Vagina (tissue), 2 donors: ENCODE results near the gene FASTKD1. TPM values are rescaled to one million over a fixed set of nuclear protein-coding genes. Genes with fewer than 3 reads are reported as not detected.
A peak's percentile ranks its signal among the peaks of the same experiment; 100 is the strongest.
"Not testable (repeated sequence)": the region's sequence is repeated elsewhere in the genome, so short reads cannot be mapped to it uniquely, and the experiment has no call there.

Experiments
- DNase-seq, 2 donors: peaks; one replicate each; pipeline ENCODE4 v3.0.0-alpha.2; 2017; ENCODE audit errors: extremely low spot score in 2 of 2
- H3K27ac ChIP-seq: fragments of 200-600 bp; sonication (generic); one replicate; pipeline ENCODE4 v1.5.1; 2019
- H3K27me3 ChIP-seq: fragments of 200-600 bp; sonication (generic); one replicate; pipeline ENCODE4 v1.5.1; 2019
- H3K36me3 ChIP-seq, 2 donors: fragments of 200-600 bp; sonication (generic); one replicate each; pipeline ENCODE4 v1.5.1; 2017 to 2019
- H3K4me1 ChIP-seq: fragments of 200-600 bp; sonication (generic); one replicate; pipeline ENCODE4 v1.5.1; 2019
- H3K4me3 ChIP-seq, 2 donors: fragments of 200-600 bp; sonication (generic); 1 replicate in 1 of 2; 2 replicates in 1 of 2; pipeline ENCODE4 v1.5.1; 2016 to 2019
- H3K9me3 ChIP-seq: fragments of 200-600 bp; sonication (generic); one replicate; pipeline ENCODE4 v1.5.1; 2019
- CTCF ChIP-seq, 3 experiments: fragments of 450-650 bp in 2 of 3; fragments of 200-600 bp in 1 of 3; sonication (generic) in 1 of 3; IDR thresholded peaks; one replicate each; pipeline ENCODE4 v1.5.1; 2017 to 2019; ENCODE audit warnings: antibody characterized with exemption in 3 of 3, mild to moderate bottlenecking in 2 of 3, moderate library complexity in 2 of 3
- POLR2A ChIP-seq, 2 donors: fragments of 450-650 bp; IDR thresholded peaks; one replicate each; pipeline ENCODE4 v1.6.1; 2017; ENCODE audit warnings: antibody characterized with exemption in 2 of 2, mild to moderate bottlenecking in 2 of 2, moderate library complexity in 2 of 2
- POLR2AphosphoS5 ChIP-seq, 2 donors: sonication (generic); formaldehyde crosslinking; IDR thresholded peaks; one replicate each; pipeline ENCODE4 v1.9.0; 2017; ENCODE audit warnings: antibody characterized with exemption in 2 of 2, mild to moderate bottlenecking in 2 of 2, low read depth in 1 of 2; ENCODE audit not compliant: insufficient read depth in 1 of 2
- intact Hi-C: fragments of 100-400 bp; cut with DNase I; formaldehyde crosslinking; loops from one replicate; pipeline ENCODE4 v1.15.1; 2023
- total RNA-seq: library from RNA; depleted of rRNA; stranded (reverse); fragments of >200 nt; gene quantifications from one replicate; pipeline ENCODE4 v1.2.3, GENCODE V29; 2016

FASTKD1 gene
- total RNA-seq, 1 donor from 2014 or later, result 17.7 TPM

GRCh38 chr2:169540146-169540545 lies 33.5 kb downstream of the FASTKD1 start:
- DNase-seq, result no peak
- Histone ChIP-seq H3K27me3 (no peaks in the 10 kb centered on the region), H3K4me1 (no peaks in the 10 kb centered on the region), H3K9me3 (no peaks in the 10 kb centered on the region), H3K4me3 (no peak overlapping the region), H3K36me3 (peaks cover 0 to 5% of the 10 kb centered on the region in 2 donors), H3K27ac (no peak overlapping the region)
- intact Hi-C loops, result no loop called here
- TF ChIP-seq CTCF (IDR thresholded peaks at IDR 0.05), result no peak
- no peak for TF ChIP-seq POLR2AphosphoS5 (IDR thresholded peaks at IDR 0.05; ENCODE audit: insufficient read depth in 1 of 2, low read depth in 1 of 2)
- TF ChIP-seq POLR2A (IDR thresholded peaks at IDR 0.05), result no peak

DNA sequence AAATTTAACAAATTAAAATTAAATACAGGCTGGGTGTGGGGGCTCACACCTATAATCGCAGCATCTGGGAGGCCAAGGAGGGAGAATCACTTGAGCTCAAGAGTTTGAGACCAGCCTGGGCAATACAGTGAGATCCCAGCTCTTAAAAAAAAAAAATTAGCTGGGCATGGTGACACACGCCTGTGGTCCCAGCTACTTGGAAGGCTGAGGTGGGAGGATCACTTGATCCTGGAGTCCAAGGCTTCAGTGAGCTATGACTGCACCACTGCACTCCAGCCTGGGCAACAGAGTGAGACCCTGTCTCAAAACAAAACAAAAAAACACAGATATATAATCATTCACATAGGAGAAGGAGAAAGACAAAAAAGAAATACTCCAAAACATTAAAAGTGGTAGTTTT lies 34.2 kb downstream of the FASTKD1 start:
- H3K4me1 ChIP-seq, H3K9me3 ChIP-seq, intact Hi-C loops: not testable (repeated sequence)

GRCh38 chr2:169528271-169528701 lies 45.4 kb downstream of the FASTKD1 start:
- Histone ChIP-seq H3K36me3 (peaks cover 0 to 4% of the 10 kb centered on the region in 2 donors), H3K4me1 (no peaks in the 10 kb centered on the region), H3K9me3 (no peaks in the 10 kb centered on the region), H3K4me3 (no peak overlapping the region), H3K27ac (no peak overlapping the region), H3K27me3 (no peaks in the 10 kb centered on the region)
- TF ChIP-seq CTCF (IDR thresholded peaks at IDR 0.05) (peak; percentile 49 to 59 (median 55)), POLR2A (IDR thresholded peaks at IDR 0.05) (no peak)
- intact Hi-C loops, result no loop called here
- DNase-seq, result no peak

More for the DNA sequence above, 34.2 kb downstream of the FASTKD1 start:
- not testable (repeated sequence) for H3K27me3 ChIP-seq, DNase-seq, H3K27ac ChIP-seq, H3K4me3 ChIP-seq, H3K36me3 ChIP-seq

GRCh38 chr2:169526451-169526850 lies 47.2 kb downstream of the FASTKD1 start:
- intact Hi-C loops, result no loop called here
- H3K4me1 ChIP-seq, result no peaks in the 10 kb centered on the region

DNA sequence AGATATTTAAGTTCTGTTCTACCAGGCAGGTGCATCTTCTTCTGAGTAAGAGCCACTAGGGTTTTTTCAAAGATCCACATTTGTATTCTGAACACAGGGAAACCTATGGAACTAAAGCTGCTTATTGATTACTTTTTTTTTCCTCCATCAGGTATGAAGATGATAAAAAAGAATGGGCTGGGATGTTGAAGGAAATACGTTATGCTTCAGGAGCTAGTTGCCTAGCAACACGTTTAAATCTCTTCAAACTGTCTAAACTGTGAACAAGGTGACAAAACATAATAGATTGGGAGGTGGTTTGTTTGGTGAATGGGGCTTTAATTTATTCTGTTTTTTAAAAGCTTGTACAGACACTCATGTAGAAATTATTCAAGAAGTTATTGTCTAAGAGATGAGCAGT lies 48.2 kb downstream of the FASTKD1 start:
- no peaks in the 10 kb centered on the region for H3K27me3 ChIP-seq
- TF ChIP-seq POLR2AphosphoS5 (IDR thresholded peaks at IDR 0.05; ENCODE audit: insufficient read depth in 1 of 2, low read depth in 1 of 2) (no peak), CTCF (IDR thresholded peaks at IDR 0.05) (no peak)
- H3K36me3 ChIP-seq, result peaks cover 0 to 4% of the 10 kb centered on the region in 2 donors
- H3K4me3 ChIP-seq, result no peak overlapping the region
- no peaks in the 10 kb centered on the region for H3K4me1 ChIP-seq
- intact Hi-C loops, result no loop called here
- no peaks in the 10 kb centered on the region for H3K9me3 ChIP-seq
- no peak for DNase-seq
- H3K27ac ChIP-seq, result no peak overlapping the region

More at GRCh38 chr2:169526451-169526850, 47.2 kb downstream of the FASTKD1 start:
- Histone ChIP-seq H3K9me3 (no peaks in the 10 kb centered on the region), H3K4me3 (no peak overlapping the region), H3K36me3 (peaks cover 0 to 4% of the 10 kb centered on the region in 2 donors), H3K27ac (no peak overlapping the region), H3K27me3 (no peaks in the 10 kb centered on the region)
- TF ChIP-seq POLR2AphosphoS5 (IDR thresholded peaks at IDR 0.05; ENCODE audit: insufficient read depth in 1 of 2, low read depth in 1 of 2) (no peak), POLR2A (IDR thresholded peaks at IDR 0.05) (no peak), CTCF (IDR thresholded peaks at IDR 0.05) (no peak)
- no peak for DNase-seq

GRCh38 chr2:169523681-169524080 lies 50.0 kb downstream of the FASTKD1 start:
- peaks cover 0 to 4% of the 10 kb centered on the region in 2 donors for H3K36me3 ChIP-seq
- H3K4me1 ChIP-seq, result no peaks in the 10 kb centered on the region
- DNase-seq, result no peak
- no peak overlapping the region for H3K27ac ChIP-seq
- no peaks in the 10 kb centered on the region for H3K27me3 ChIP-seq
- no peaks in the 10 kb centered on the region for H3K9me3 ChIP-seq
- TF ChIP-seq POLR2A (IDR thresholded peaks at IDR 0.05) (no peak), POLR2AphosphoS5 (IDR thresholded peaks at IDR 0.05; ENCODE audit: insufficient read depth in 1 of 2, low read depth in 1 of 2) (no peak), CTCF (IDR thresholded peaks at IDR 0.05) (no peak)
- no peak overlapping the region for H3K4me3 ChIP-seq
- intact Hi-C loops, result no loop called here
